DMS53 treated with DMSO at 0.1 percent for 48 hours (cell line): Measurements from ENCODE around the gene KITLG.
"Not testable (repeated sequence)": the region's sequence is repeated elsewhere in the genome, so short reads cannot be mapped to it uniquely, and the experiment has no call there.

Experiments used
- DNase-seq: peaks from one replicate; lab custom pipeline; 2025; ENCODE audit not compliant: unreplicated experiment; lab: John Stamatoyannopoulos, UW

The KITLG gene

GRCh38 chr12:88496891-88497371 lies 83.3 kb downstream of the KITLG start:
- no peak for DNase-seq

- no peak for DNase-seq
These were observed 83.8 kb downstream of the KITLG start for GRCh38 chr12:88496429-88496828.

- DNase-seq = no peak
These were observed 85.2 kb downstream of the KITLG start for GRCh38 chr12:88495031-88495430.

GRCh38 chr12:88494520-88494919 lies 85.8 kb downstream of the KITLG start:
- no peak for DNase-seq

GRCh38 chr12:88493636-88494035 lies 86.6 kb downstream of the KITLG start:
- no peak for DNase-seq

- DNase-seq = no peak
These were observed 89.8 kb downstream of the KITLG start for GRCh38 chr12:88490425-88490824.

- DNase-seq = no peak
These were observed 107.5 kb downstream of the KITLG start for GRCh38 chr12:88472775-88473174.

- no peak for DNase-seq
These were observed 108.0 kb downstream of the KITLG start for GRCh38 chr12:88472248-88472647.

GRCh38 chr12:88471331-88472045 lies 108.8 kb downstream of the KITLG start:
- DNase-seq = no peak

GRCh38 chr12:88469154-88469553 lies 111.1 kb downstream of the KITLG start:
- DNase-seq = no peak

GRCh38 chr12:88468581-88468980 lies 111.7 kb downstream of the KITLG start:
- no peak for DNase-seq

GRCh38 chr12:88466708-88467107 lies 113.6 kb downstream of the KITLG start:
- DNase-seq = not testable (repeated sequence)

GRCh38 chr12:88458327-88458726 lies 121.9 kb downstream of the KITLG start:
- DNase-seq = no peak

- DNase-seq = no peak
These were observed 126.9 kb downstream of the KITLG start for GRCh38 chr12:88453323-88453722.

GRCh38 chr12:88451205-88451604 lies 129.1 kb downstream of the KITLG start:
- no peak for DNase-seq

GRCh38 chr12:88450136-88450535 lies 130.1 kb downstream of the KITLG start:
- DNase-seq = no peak

GRCh38 chr12:88448337-88448915 lies 131.8 kb downstream of the KITLG start:
- peak; percentile 75 for DNase-seq

GRCh38 chr12:88445705-88446394 lies 134.4 kb downstream of the KITLG start:
- no peak for DNase-seq

GRCh38 chr12:88444481-88444880 lies 135.8 kb downstream of the KITLG start:
- DNase-seq = no peak
